Measurements from ENCODE around the gene ERICH3.

DNA sequence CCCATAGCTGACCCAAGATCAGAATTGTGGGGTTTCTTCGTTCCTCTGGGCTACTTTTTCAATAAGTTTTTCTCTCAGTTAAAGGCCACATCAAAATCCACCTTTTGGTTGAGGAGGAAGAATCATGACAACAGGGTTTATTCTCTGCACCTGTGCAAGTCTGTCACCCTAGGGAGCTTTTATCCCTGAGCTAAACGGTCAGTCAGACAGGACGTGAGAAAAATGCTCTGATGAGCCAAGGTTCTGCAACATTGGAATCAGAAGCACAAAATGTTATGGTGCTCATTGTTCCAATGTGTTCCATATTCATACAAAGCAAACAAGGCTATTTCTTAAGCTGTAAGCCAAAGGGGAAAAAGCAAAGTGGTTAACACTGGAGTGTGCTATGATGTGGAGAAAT lies 7.4 kb upstream of the ERICH3 start:
- TF ChIP-seq EZH2 (IDR thresholded peaks at IDR 0.05; ENCODE audit: low read length), result no peak
- TF ChIP-seq, protein P1, sequence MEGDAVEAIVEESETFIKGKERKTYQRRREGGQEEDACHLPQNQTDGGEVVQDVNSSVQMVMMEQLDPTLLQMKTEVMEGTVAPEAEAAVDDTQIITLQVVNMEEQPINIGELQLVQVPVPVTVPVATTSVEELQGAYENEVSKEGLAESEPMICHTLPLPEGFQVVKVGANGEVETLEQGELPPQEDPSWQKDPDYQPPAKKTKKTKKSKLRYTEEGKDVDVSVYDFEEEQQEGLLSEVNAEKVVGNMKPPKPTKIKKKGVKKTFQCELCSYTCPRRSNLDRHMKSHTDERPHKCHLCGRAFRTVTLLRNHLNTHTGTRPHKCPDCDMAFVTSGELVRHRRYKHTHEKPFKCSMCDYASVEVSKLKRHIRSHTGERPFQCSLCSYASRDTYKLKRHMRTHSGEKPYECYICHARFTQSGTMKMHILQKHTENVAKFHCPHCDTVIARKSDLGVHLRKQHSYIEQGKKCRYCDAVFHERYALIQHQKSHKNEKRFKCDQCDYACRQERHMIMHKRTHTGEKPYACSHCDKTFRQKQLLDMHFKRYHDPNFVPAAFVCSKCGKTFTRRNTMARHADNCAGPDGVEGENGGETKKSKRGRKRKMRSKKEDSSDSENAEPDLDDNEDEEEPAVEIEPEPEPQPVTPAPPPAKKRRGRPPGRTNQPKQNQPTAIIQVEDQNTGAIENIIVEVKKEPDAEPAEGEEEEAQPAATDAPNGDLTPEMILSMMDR (optimal IDR thresholded peaks at IDR 0.05 in 1 of 3, IDR thresholded peaks at IDR 0.05 in 1 of 3, conservative IDR thresholded peaks at IDR 0.05 in 1 of 3; ENCODE audit: extremely low read depth in 1 of 3, insufficient read depth in 2 of 3, low read length in 3 of 3), result no peak

Data from keratinocyte (primary cell).